ENCODE data around the gene CDK10. TPM values are rescaled to one million over a fixed set of nuclear protein-coding genes. Genes with fewer than 3 reads are reported as not detected.

CDK10 gene
- total and polyA plus RNA-seq, 10 of the 15 experiments (the other 5 are each of a cell fraction or from before 2014, with no cell fraction given), result 1.5 to 58.7 (median 36.0) TPM

- no peak for TF ChIP-seq IRF3 (IDR thresholded peaks at IDR 0.05)
- TF ChIP-seq MEF2B (IDR thresholded peaks at IDR 0.05; ENCODE audit: partially characterized antibody, poor library complexity, severe bottlenecking), result no peak
- TF ChIP-seq NR2C2 (IDR thresholded peaks at IDR 0.05; ENCODE audit: borderline replicate concordance, control insufficient read depth, insufficient read length, low read depth), result no peak
- TF ChIP-seq ASH2L (IDR thresholded peaks at IDR 0.05; ENCODE audit: borderline replicate concordance, low read depth), result no peak
- 0 out of 2 replicates have a peak, but pooled peaks have one; percentile 23 for TF ChIP-seq BACH1 (IDR thresholded peaks at IDR 0.05; ENCODE audit: borderline replicate concordance)
- no peak for TF ChIP-seq MLLT1 (IDR thresholded peaks at IDR 0.05)
- TF ChIP-seq FOXK2 (IDR thresholded peaks at IDR 0.05), result no peak
- peak; percentile 58; the same call in 1 of the 2 replicates for TF ChIP-seq MXI1 (IDR thresholded peaks at IDR 0.05; ENCODE audit: low read depth, low read length)
- no peak for TF ChIP-seq SPI1 (IDR thresholded peaks at IDR 0.05; ENCODE audit: borderline replicate concordance, insufficient read depth, low read depth, low read length)
- TF ChIP-seq HSF1 (IDR thresholded peaks at IDR 0.05; ENCODE audit: low read depth, low read length), result no peak
- TF ChIP-seq POLR2AphosphoS5 (IDR thresholded peaks at IDR 0.05; ENCODE audit: low read length), result peak; percentile 83
- no peak for TF ChIP-seq PAX8 (IDR thresholded peaks at IDR 0.05)
- TF ChIP-seq MEF2A (IDR thresholded peaks at IDR 0.05; ENCODE audit: insufficient read depth, low read depth, low read length), result no peak
- peak; percentile 56 for TF ChIP-seq GATAD2B (conservative IDR thresholded peaks at IDR 0.05; ENCODE audit: low read depth)
- no peak for TF ChIP-seq SKIL (IDR thresholded peaks at IDR 0.05; ENCODE audit: low read depth, poor library complexity, severe bottlenecking)
- TF ChIP-seq POLR2A (IDR thresholded peaks at IDR 0.05; ENCODE audit: low read depth, low read length), result peak; percentile 91
- TF ChIP-seq ATF2 (IDR thresholded peaks at IDR 0.05; ENCODE audit: low read length), result no peak
- TF ChIP-seq RBBP5 (conservative IDR thresholded peaks at IDR 0.05), result no peak
- TF ChIP-seq HDAC6 (IDR thresholded peaks at IDR 0.05; ENCODE audit: unreplicated experiment), result no peak
- TF ChIP-seq IRF4 (IDR thresholded peaks at IDR 0.05; ENCODE audit: low read depth, low read length), result no peak
- no peak for TF ChIP-seq PBX3 (IDR thresholded peaks at IDR 0.05; ENCODE audit: insufficient replicate concordance, low read depth, low read length)
- TF ChIP-seq RB1 (IDR thresholded peaks at IDR 0.05; ENCODE audit: borderline replicate concordance), result peak; percentile 41; the same call in 1 of the 2 replicates
Measured at GRCh38 chr16:89711601-89712273, 25.2 kb downstream of the CDK10 start (continued).
